HG03095 (cell line): Measurements from ENCODE around the gene CD44.

Source experiments
- ATAC-seq: cut with Tn5 transposase; IDR thresholded peaks from one replicate; pipeline ENCODE4 v1.9.1; 2021; ENCODE audit warnings: moderate library complexity; ENCODE audit not compliant: unreplicated experiment

Gene CD44

DNA sequence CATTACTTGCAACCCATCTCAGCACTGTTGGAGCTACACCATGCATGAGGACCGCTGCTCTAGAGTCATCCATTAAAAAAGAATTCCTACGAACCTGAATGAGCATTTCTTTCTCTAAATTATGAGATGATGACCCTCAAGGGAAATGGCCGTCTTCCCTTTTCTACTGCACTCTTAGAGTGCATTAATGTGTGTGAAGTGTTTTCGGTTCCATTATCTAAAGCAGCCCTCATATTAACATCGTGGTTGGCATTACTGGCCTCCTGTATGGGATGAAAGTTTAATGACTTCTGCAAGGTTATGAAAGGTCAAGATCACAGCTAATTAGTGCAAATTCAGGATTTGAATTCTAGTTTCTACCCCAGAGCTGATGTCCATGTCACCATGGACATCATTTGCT is 16.7 kb downstream of the CD44 start:
- ATAC-seq, result no peak

DNA sequence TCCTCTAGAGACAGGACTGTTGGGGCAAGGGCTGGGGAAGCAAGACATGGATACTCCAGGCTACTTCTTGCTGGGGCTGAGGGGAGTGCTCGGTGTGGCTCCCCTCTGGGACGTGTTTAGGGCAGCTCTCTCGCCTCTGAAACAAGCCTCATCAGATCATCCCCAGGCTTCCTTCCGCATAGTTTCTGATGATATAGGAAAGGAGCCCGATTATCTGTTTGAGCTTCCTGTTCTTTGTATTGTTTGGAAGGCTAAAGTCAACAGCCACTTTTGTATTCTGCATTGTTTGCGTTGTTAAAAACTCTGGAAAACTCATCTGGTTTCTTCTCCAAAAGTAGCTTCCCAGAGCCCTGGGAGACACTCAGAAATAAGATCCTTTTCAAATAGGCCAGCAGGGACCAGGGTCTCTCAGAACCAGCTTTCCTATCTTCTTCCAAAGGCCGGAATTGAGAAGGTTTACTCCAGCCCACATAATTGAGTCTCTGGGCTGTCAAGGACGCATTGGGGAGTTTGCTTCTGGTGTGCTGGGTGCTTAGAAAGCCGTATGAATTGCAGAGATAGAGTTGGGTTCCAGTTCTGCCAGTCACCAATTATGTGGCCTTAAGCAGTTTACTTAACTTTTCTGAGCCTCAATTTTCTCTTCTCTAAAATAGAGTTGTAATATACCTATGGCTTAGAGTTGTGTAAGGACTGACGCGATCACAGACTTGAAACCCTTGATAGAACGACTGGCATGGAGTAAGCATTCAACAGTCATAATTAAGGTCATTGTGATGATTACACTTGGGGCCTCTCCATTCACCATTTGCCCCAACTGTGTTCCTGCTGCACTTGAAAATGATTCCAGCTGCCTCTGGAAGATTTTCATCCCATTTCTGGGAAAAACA is 19.1 kb downstream of the CD44 start:
- ATAC-seq, result no peak

GRCh38 chr11:35158701-35159510 is 19.9 kb downstream of the CD44 start:
- ATAC-seq, result no peak

GRCh38 chr11:35160246-35160824 is 21.4 kb downstream of the CD44 start:
- no peak for ATAC-seq

GRCh38 chr11:35160902-35161597 is 22.1 kb downstream of the CD44 start:
- no peak for ATAC-seq

DNA sequence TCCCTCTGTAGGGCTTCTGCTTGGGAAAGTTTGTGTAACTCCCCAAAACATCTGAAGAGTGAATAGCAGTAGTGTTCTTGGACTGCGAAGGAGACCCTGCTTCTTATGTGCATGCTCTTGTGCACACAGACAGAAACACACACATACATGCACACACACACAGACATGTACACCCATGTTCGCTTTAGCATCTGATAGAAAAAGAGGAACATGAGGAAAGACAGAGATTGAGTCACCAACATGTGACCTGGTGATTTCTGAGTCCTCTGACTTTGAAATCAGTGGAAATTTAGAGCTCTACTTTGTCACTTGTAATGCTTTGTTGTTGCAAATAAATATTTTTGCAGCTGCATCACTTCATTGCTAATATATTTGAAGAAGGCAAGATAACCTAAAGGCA is 23.8 kb downstream of the CD44 start:
- no peak for ATAC-seq

- ATAC-seq, result no peak
Observed at GRCh38 chr11:35163209-35163608, 24.2 kb downstream of the CD44 start.

DNA sequence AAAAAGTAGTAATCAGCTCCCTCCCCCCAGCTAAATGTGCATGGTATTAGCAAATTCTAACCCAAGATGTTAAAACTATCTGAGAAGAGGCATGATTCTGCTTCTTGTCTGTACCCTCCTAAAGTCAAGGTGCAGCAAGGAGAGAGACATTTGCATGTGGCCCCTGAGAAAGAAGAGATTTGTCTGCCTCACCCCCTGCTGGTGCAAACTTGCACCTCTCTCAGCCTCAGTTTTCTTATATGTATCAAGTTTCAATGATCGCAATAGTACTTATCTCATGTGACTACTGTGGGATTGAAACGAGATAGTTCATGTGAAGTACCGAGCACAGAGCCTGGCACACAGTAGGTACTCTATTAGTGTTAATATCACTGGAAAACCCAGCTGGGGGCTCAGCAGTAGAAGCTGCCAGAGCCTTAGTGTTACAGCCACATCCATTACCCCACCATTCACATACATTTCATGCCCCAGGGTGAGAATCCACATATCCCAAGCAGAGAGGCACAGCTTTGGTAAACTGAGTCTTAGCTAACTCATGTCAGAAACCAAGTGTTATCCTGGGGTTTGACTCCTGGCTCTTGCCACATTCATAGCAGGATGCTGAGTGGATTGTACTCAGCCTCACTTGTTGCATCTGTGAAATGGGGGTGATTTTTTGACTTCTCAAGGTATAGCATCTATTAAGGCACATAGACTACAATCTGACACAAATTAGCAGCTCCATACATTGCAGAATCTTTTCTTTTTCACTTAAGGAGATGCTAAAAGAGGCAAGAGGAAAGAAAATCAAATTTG is 24.9 kb downstream of the CD44 start:
- ATAC-seq, result peak; percentile 33

DNA sequence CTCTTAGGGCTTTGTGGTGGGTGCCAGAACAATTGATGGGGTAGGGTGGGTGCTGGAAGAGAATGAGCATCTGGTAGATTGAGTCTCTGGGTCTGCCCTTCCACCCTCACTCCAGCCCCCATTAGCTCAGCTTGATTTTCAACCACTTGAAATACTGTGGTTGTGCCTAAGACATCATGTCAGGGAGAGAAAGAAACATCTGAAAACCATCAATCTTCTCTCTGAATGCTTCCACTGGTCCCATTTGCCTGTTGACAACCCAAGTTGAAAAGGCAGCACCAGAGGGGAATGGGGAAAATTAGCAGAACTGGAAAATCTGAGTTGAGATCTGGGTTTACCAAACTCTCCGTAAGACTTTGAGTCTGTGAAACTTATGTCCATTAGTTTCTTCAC is 26.1 kb downstream of the CD44 start:
- ATAC-seq, result no peak

DNA sequence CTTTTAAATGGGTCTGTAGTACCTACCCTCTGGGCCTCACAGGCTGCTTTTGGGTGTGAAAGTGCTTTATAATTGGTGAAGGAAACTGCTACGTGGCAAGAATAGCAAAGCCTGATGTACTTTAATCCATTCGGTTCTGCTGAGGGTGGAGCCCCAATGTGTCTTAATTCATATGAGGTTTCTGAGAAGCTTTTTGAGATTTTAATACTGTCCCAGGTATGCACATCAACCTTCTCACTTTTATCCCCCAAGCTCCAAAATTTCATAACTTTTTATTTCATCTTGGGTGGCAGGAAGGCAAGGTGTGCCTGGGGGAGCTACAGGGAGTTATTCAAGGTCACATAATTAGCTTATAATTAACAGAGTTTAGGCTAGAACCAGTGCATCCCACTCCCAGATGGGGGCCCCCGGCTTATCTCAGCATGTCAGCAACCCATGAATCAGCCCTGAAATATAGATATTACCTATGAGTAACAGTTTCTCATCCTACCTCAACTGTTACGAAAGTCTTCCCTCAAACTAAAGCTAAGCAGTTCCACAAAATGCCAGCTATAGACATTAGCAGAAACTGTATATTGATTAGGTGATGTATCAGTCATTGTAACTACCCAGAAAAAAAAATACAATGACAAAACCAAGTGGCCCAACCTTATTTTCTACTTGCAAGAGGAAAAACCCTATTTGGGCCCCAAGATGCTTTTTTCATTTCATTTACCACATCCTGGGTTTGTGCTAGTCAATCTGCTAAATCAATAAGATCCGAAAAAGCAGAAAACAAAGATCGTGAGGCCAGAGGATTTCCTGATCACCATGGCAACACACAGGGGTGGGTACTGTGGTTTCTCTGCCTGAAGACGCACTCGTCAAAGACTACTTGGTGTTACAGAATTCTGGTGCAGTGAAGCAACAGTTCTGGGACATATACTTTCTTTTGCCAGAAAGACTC is 26.7 kb downstream of the CD44 start:
- peak; percentile 71 for ATAC-seq

DNA sequence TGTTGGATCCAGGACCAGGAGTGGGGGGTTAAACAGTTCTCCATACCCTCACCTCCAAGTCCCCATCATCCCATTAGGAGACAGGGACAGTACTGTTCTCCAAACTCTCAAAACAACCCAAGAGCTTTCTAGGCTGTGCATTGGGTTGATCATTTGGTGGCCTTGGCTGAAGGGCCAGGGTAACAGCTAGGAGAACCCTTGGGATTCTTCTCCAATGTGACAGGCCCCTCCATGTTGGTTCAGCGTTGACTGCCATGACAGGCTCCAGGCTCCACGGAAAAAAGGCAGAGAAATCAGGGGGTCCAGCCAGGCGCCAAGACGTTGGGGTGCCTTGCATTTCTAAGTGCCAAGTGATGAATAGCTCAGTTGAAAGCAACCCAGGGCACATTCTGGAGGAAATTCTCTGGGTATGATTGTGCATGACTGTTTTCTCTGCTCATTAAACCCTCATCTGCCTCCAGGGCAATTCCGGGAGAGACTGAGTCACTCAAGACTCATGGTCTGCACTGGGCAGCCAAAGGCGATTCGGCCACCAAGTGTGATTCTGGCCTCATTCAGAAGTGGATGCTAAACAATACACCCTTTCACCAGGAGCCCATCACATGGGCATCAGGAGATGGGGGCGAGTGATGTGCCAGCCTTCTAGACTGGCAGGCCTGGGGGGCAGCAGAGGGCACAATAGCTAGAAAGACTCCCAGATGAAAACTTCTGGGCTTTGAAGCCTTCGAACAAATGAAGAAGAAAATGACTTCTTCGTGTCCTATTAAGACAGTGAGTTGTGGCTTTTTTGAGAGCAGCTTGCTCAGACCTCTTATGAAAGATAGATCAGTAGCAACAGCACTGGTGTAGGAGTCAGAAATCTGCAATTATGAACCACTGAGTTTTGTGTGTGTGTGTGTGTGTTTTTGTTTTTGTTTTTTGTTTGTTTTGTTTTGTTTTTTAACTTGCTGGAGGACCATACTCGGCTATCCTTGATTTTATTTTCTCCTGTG is 27.7 kb downstream of the CD44 start:
- peak; percentile 1 for ATAC-seq

DNA sequence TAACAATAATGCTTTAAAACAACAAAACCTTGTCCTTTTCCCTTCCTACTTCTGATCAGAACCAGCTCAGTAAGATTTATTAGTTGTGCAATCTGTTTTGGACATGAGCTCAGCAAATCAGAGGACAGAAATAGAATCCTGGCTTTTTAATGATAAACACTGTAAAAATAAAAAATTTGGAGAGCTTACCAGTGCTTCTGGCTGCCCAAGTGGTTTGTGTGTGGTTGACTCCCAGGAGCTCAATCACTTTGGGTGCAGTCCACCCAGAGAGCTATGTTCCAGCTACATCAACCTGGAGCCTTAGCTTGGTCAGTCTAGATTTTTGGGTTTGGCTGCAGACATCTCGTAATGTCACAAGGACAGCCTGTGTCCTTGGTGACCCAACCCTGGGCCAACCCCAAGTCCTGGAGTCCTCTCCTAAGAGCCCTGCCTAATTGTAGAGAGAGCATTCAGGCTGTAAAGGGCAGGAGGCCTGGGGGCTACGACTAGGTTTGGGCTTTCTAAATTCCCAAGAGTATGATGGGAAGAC is 28.5 kb downstream of the CD44 start:
- ATAC-seq, result no peak

GRCh38 chr11:35168671-35169070 is 29.7 kb downstream of the CD44 start:
- no peak for ATAC-seq

DNA sequence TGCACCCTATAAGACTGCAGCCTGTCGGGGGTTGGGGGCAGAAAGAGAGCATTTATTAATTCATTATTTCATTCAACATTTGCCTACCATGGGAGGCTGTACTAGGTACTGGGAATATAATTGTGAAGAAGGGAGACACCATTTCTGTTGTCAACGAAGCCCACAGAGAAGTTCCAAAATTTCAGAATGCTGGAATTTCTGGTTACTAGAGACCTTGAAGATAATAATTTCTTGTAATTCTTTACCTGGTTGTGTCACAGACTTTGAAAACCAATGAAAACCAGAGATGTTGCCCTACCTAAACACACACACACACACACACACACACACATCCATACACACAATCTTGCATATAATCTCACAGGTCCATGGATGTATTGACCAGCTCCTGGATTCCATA is 30.1 kb downstream of the CD44 start:
- ATAC-seq, result no peak

DNA sequence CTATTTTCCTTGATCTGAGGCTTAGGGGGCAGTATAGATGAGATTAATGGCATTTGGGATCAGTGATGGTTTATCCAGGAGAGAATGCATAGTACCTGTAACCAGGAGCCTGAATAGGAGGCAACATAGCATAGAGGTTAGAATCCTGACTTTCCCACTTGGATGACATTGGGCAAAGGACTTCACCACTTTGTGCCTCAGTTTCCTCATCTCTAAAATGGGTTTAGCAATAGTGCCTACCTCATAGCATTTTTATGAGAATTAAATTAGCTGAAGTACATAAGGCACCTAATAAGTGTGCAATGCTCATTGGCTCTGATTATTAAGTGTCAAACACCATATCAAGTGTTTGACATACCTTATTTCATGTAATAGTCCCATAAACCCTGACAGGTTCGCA is 30.8 kb downstream of the CD44 start:
- ATAC-seq, result no peak

DNA sequence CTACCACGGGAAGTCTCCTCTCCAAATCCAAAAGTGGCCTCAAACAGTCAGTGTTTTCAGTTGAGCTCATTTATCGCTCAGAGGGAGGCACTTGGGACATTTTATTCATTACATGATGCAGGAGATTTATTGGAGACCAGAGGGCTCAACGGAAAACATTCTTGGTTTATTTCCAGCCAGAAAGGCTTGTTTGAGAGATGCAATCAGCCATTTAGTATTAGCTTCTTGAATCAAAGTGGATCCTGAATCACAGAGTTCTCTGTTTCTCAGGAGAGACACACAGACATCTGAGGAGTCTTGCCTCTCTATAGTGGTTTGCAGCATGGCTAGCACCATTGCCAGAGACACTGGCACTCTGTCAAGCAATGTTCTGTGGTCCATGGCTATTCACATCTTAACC is 31.5 kb downstream of the CD44 start:
- ATAC-seq, result no peak

- no peak for ATAC-seq
Observed at GRCh38 chr11:35171226-35171625, 32.3 kb downstream of the CD44 start.

DNA sequence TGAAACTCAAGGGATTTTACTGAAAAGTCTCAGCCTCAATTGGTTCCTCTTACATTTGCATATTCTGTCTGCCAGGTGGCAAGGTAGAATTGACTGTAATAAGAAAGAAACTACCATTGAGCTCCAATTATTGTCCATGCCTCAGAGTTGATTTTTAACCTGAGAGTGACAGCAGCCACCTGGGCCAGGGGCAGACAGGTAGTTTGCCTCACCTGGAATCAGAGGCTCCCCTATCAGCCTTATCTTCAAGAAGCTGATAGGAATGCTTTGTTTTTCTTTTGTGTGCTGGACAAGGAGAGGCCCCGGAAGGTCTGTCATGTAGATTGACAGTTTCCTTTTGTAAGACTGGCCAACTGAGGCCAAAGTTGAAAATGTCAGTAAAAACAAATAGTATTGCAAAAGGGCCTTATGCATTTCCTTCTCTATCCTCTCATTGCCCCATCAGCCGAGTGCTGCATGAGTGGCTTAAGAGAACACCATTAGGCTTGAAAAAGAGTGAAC is 34.1 kb downstream of the CD44 start:
- peak; percentile 54 for ATAC-seq
